K562 (cell line): ENCODE measurements around the gene UAP1.

Experiments used
- CTCF ChIP-seq, 3 experiments: IDR thresholded peaks in 2 of 3; conservative IDR thresholded peaks in 1 of 3; 2 replicates each; pipeline ENCODE4 v1.5.1; 2011 to 2012; ENCODE audit warnings: low read length in 3 of 3, mild to moderate bottlenecking in 3 of 3, control low read depth in 2 of 3, improper control_type of control experiment in 1 of 3, inconsistent platforms in 1 of 3, low read depth in 1 of 3, mixed read lengths in 1 of 3, moderate library complexity in 1 of 3; ENCODE audit not compliant: insufficient read depth in 2 of 3
- E2F3 ChIP-seq: fragments of 250-450 bp; sonication (Bioruptor Pico); IDR thresholded peaks from 2 replicates; pipeline ENCODE4 v1.4.0; 2020; ENCODE audit warnings: mild to moderate bottlenecking
- E2F6 ChIP-seq, 2 experiments: IDR thresholded peaks; 2 replicates each; pipeline ENCODE4 v1.6.1; 2011; ENCODE audit warnings: borderline replicate concordance in 1 of 2, control low read depth in 1 of 2, low read depth in 1 of 2, low read length in 1 of 2, mild to moderate bottlenecking in 1 of 2, mixed read lengths in 1 of 2, moderate library complexity in 1 of 2; ENCODE audit not compliant: insufficient read depth in 1 of 2, insufficient read length in 1 of 2, poor library complexity in 1 of 2, severe bottlenecking in 1 of 2; ENCODE audit errors: extremely low read depth in 1 of 2
- EZH2 ChIP-seq: IDR thresholded peaks from 2 replicates; pipeline ENCODE4 v1.6.1; 2012; ENCODE audit warnings: low read depth, mild to moderate bottlenecking, inconsistent platforms, low read length, borderline replicate concordance
- FOXA1 ChIP-seq: fragments of 450-650 bp; IDR thresholded peaks from 2 replicates; pipeline ENCODE4 v1.6.1; 2016; ENCODE audit warnings: mild to moderate bottlenecking, borderline replicate concordance
- MYC ChIP-seq, 2 experiments: fragments of 250-450 bp in 1 of 2; sonication (Bioruptor Pico) in 1 of 2; IDR thresholded peaks; 2 replicates each; pipeline versions ENCODE4 v1.5.1 to v1.6.1; 2012 to 2021; ENCODE audit warnings: low read depth in 2 of 2, borderline replicate concordance in 1 of 2, improper control_type of control experiment in 1 of 2, low read length in 1 of 2, mild to moderate bottlenecking in 1 of 2, moderate library complexity in 1 of 2
- POLR2A ChIP-seq: fragments of 450-650 bp; conservative IDR thresholded peaks from 2 replicates; pipeline ENCODE4 v1.6.1; 2016
- SMARCC2 ChIP-seq: fragments of 450-650 bp; IDR thresholded peaks from 2 replicates; pipeline ENCODE4 v1.6.1; 2017; ENCODE audit warnings: antibody characterized with exemption, moderate library complexity, mild to moderate bottlenecking, low read depth
- U2AF2 ChIP-seq: fragments of 200-400 bp; formaldehyde crosslinking; optimal IDR thresholded peaks from 2 replicates; pipeline ENCODE3; 2017; ENCODE audit warnings: low read depth, mild to moderate bottlenecking, low read length
- UBTF ChIP-seq, 2 experiments: IDR thresholded peaks; 2 replicates each; pipeline ENCODE4 v1.6.1; 2012; ENCODE audit warnings: improper control_type of control experiment in 2 of 2, low read depth in 2 of 2, low read length in 2 of 2, borderline replicate concordance in 1 of 2
- ZKSCAN1 ChIP-seq: fragments of 150-350 bp; IDR thresholded peaks from 2 replicates; pipeline ENCODE4 v1.6.1; 2016; ENCODE audit warnings: low read depth, low read length
- ZNF79 ChIP-seq: fragments of 250-450 bp; sonication (Bioruptor Pico); IDR thresholded peaks from 2 replicates; pipeline ENCODE4 v1.4.0; 2020; ENCODE audit warnings: low read depth, mild to moderate bottlenecking, moderate library complexity

GRCh38 chr1:162621256-162621655 is 59.7 kb downstream of the UAP1 start:
- TF ChIP-seq ZKSCAN1 (no peak), SMARCC2 (no peak), E2F6 (IDR thresholded peaks at IDR 0.05; ENCODE audit: borderline replicate concordance in 1 of 2, extremely low read depth in 1 of 2, insufficient read depth in 1 of 2, insufficient read length in 1 of 2, low read depth in 1 of 2, low read length in 1 of 2, poor library complexity in 1 of 2, severe bottlenecking in 1 of 2) (no peak), UBTF (IDR thresholded peaks at IDR 0.05; ENCODE audit: borderline replicate concordance in 1 of 2, low read depth in 2 of 2, low read length in 2 of 2) (no peak), POLR2A (no peak), ZNF79 (no peak), U2AF2 (no peak), CTCF (IDR thresholded peaks at IDR 0.05 in 2 of 3, conservative IDR thresholded peaks at IDR 0.05 in 1 of 3; ENCODE audit: insufficient read depth in 2 of 3, low read depth in 1 of 3, low read length in 3 of 3) (no peak), FOXA1 (no peak), E2F3 (no peak), MYC (IDR thresholded peaks at IDR 0.05; ENCODE audit: low read depth, low read length) (no peak), MYC (CRISPR knock-in tag; IDR thresholded peaks at IDR 0.05; ENCODE audit: borderline replicate concordance, low read depth) (no peak), EZH2 (no peak)
